GM23338 (cell line): ENCODE results near the gene CNTNAP5. TPM values are rescaled to one million over a fixed set of nuclear protein-coding genes. Genes with fewer than 3 reads are reported as not detected.

Experiments used
- CREB1 ChIP-seq: fragments of 250-450 bp; sonication (Bioruptor Pico); IDR thresholded peaks from 2 replicates; pipeline ENCODE4 v1.5.0; 2020; ENCODE audit warnings: low read depth, mild to moderate bottlenecking, moderate library complexity
- EZH2 ChIP-seq: fragments of 200-600 bp; sonication (generic); IDR thresholded peaks from one replicate; pipeline ENCODE4 v1.8.0; 2017; ENCODE audit warnings: antibody characterized with exemption, mild to moderate bottlenecking, low read depth; ENCODE audit not compliant: unreplicated experiment
- EZH2phosphoT487 ChIP-seq: fragments of 200-600 bp; sonication (generic); IDR thresholded peaks from one replicate; pipeline ENCODE4 v1.8.1; 2018; ENCODE audit warnings: antibody characterized with exemption; ENCODE audit not compliant: unreplicated experiment
- JUNB ChIP-seq: IDR thresholded peaks from one replicate; pipeline ENCODE4 v1.6.1; 2016; ENCODE audit warnings: antibody characterized with exemption; ENCODE audit not compliant: unreplicated experiment
- NANOG ChIP-seq: IDR thresholded peaks from 2 replicates; pipeline ENCODE4 v1.6.1; 2016; ENCODE audit warnings: antibody characterized with exemption, borderline replicate concordance
- POLR2AphosphoS5 ChIP-seq: IDR thresholded peaks from 2 replicates; pipeline ENCODE4 v1.6.1; 2016; ENCODE audit warnings: antibody characterized with exemption, low read depth
- STAT1 ChIP-seq: IDR thresholded peaks from one replicate; pipeline ENCODE4 v1.6.1; 2016; ENCODE audit warnings: antibody characterized with exemption; ENCODE audit not compliant: unreplicated experiment
- ZNF114 ChIP-seq: fragments of 250-450 bp; sonication (Bioruptor Pico); IDR thresholded peaks from 2 replicates; pipeline ENCODE4 v1.5.0; 2020; ENCODE audit warnings: mild to moderate bottlenecking, moderate library complexity
- polyA plus RNA-seq: library from polyadenylated mRNA; unstranded; fragments of >200 nt; fragmentation: Nextera tagmentation; extraction: Ambion mirVana; gene quantifications from 2 replicates; pipeline ENCODE4 v1.2.1, GENCODE V29; 2016
- total RNA-seq: library from RNA; depleted of rRNA; stranded (reverse); fragments of >200 nt; shearing (Covaris generic); gene quantifications from 2 replicates; pipeline ENCODE4 v1.2.3, GENCODE V29; 2014
- TF ChIP-seq, protein P1 (sequence below): fragments of 250-450 bp; sonication (Bioruptor Pico); IDR thresholded peaks from 2 replicates; pipeline ENCODE4 v1.5.0; 2020; ENCODE audit warnings: mild to moderate bottlenecking, moderate library complexity
- TF ChIP-seq, protein P2 (sequence below): IDR thresholded peaks from one replicate; pipeline ENCODE4 v1.6.1; 2018; ENCODE audit warnings: antibody characterized with exemption; ENCODE audit not compliant: unreplicated experiment

CNTNAP5 gene
- total and polyA plus RNA-seq, 2 experiments from 2014 or later: 0.49 to 0.50 TPM

- TF ChIP-seq, protein P1, sequence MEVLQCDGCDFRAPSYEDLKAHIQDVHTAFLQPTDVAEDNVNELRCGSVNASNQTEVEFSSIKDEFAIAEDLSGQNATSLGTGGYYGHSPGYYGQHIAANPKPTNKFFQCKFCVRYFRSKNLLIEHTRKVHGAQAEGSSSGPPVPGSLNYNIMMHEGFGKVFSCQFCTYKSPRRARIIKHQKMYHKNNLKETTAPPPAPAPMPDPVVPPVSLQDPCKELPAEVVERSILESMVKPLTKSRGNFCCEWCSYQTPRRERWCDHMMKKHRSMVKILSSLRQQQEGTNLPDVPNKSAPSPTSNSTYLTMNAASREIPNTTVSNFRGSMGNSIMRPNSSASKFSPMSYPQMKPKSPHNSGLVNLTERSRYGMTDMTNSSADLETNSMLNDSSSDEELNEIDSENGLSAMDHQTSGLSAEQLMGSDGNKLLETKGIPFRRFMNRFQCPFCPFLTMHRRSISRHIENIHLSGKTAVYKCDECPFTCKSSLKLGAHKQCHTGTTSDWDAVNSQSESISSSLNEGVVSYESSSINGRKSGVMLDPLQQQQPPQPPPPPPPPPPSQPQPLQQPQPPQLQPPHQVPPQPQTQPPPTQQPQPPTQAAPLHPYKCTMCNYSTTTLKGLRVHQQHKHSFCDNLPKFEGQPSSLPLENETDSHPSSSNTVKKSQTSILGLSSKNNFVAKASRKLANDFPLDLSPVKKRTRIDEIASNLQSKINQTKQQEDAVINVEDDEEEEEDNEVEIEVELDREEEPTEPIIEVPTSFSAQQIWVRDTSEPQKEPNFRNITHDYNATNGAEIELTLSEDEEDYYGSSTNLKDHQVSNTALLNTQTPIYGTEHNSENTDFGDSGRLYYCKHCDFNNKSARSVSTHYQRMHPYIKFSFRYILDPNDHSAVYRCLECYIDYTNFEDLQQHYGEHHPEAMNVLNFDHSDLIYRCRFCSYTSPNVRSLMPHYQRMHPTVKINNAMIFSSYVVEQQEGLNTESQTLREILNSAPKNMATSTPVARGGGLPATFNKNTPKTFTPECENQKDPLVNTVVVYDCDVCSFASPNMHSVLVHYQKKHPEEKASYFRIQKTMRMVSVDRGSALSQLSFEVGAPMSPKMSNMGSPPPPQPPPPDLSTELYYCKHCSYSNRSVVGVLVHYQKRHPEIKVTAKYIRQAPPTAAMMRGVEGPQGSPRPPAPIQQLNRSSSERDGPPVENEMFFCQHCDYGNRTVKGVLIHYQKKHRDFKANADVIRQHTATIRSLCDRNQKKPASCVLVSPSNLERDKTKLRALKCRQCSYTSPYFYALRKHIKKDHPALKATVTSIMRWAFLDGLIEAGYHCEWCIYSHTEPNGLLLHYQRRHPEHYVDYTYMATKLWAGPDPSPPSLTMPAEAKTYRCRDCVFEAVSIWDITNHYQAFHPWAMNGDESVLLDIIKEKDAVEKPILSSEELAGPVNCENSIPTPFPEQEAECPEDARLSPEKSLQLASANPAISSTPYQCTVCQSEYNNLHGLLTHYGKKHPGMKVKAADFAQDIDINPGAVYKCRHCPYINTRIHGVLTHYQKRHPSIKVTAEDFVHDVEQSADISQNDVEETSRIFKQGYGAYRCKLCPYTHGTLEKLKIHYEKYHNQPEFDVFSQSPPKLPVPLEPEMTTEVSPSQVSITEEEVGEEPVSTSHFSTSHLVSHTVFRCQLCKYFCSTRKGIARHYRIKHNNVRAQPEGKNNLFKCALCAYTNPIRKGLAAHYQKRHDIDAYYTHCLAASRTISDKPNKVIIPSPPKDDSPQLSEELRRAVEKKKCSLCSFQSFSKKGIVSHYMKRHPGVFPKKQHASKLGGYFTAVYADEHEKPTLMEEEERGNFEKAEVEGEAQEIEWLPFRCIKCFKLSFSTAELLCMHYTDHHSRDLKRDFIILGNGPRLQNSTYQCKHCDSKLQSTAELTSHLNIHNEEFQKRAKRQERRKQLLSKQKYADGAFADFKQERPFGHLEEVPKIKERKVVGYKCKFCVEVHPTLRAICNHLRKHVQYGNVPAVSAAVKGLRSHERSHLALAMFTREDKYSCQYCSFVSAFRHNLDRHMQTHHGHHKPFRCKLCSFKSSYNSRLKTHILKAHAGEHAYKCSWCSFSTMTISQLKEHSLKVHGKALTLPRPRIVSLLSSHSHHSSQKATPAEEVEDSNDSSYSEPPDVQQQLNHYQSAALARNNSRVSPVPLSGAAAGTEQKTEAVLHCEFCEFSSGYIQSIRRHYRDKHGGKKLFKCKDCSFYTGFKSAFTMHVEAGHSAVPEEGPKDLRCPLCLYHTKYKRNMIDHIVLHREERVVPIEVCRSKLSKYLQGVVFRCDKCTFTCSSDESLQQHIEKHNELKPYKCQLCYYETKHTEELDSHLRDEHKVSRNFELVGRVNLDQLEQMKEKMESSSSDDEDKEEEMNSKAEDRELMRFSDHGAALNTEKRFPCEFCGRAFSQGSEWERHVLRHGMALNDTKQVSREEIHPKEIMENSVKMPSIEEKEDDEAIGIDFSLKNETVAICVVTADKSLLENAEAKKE (CRISPR knock-in tag): no peak
- TF ChIP-seq CREB1 (CRISPR knock-in tag): no peak
- TF ChIP-seq POLR2AphosphoS5: no peak
- TF ChIP-seq, protein P2, sequence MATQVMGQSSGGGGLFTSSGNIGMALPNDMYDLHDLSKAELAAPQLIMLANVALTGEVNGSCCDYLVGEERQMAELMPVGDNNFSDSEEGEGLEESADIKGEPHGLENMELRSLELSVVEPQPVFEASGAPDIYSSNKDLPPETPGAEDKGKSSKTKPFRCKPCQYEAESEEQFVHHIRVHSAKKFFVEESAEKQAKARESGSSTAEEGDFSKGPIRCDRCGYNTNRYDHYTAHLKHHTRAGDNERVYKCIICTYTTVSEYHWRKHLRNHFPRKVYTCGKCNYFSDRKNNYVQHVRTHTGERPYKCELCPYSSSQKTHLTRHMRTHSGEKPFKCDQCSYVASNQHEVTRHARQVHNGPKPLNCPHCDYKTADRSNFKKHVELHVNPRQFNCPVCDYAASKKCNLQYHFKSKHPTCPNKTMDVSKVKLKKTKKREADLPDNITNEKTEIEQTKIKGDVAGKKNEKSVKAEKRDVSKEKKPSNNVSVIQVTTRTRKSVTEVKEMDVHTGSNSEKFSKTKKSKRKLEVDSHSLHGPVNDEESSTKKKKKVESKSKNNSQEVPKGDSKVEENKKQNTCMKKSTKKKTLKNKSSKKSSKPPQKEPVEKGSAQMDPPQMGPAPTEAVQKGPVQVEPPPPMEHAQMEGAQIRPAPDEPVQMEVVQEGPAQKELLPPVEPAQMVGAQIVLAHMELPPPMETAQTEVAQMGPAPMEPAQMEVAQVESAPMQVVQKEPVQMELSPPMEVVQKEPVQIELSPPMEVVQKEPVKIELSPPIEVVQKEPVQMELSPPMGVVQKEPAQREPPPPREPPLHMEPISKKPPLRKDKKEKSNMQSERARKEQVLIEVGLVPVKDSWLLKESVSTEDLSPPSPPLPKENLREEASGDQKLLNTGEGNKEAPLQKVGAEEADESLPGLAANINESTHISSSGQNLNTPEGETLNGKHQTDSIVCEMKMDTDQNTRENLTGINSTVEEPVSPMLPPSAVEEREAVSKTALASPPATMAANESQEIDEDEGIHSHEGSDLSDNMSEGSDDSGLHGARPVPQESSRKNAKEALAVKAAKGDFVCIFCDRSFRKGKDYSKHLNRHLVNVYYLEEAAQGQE: no peak
- no peak for TF ChIP-seq EZH2phosphoT487
- TF ChIP-seq ZNF114 (CRISPR knock-in tag): no peak
- TF ChIP-seq STAT1: no peak
- TF ChIP-seq NANOG: no peak
- no peak for TF ChIP-seq EZH2
- no peak for TF ChIP-seq JUNB
Measured at GRCh38 chr2:124151691-124152090, 126.6 kb downstream of the CNTNAP5 start (continued).
